HEK293 (cell line): ENCODE data around the gene FAM217B.

Experiments
- HOXA7 ChIP-seq: sonication (generic); formaldehyde crosslinking; IDR thresholded peaks from 2 replicates; pipeline ENCODE4 v1.8.1; 2022; ENCODE audit warnings: missing genetic modification reagents, borderline replicate concordance
- YY2 ChIP-seq: fragments of 450-650 bp; formaldehyde crosslinking; IDR thresholded peaks from 2 replicates; pipeline ENCODE4 v1.5.1; 2016; ENCODE audit warnings: missing biosample characterization, missing genetic modification characterization
- ZBTB1 ChIP-seq: fragments of 450-650 bp; formaldehyde crosslinking; IDR thresholded peaks from 2 replicates; pipeline ENCODE4 v1.5.1; 2016; ENCODE audit warnings: missing biosample characterization, missing genetic modification characterization
- ZBTB10 ChIP-seq: fragments of 450-650 bp; formaldehyde crosslinking; IDR thresholded peaks from 2 replicates; pipeline ENCODE4 v1.5.1; 2016; ENCODE audit warnings: missing biosample characterization, missing genetic modification characterization
- ZNF302 ChIP-seq: fragments of 450-650 bp; formaldehyde crosslinking; IDR thresholded peaks from 2 replicates; pipeline ENCODE4 v1.5.1; 2016; ENCODE audit warnings: missing biosample characterization, missing genetic modification characterization, low read depth
- ZNF626 ChIP-seq: fragments of 450-650 bp; sonication (Bioruptor Pico); formaldehyde crosslinking; IDR thresholded peaks from 2 replicates; pipeline ENCODE4 v1.5.1; 2018; ENCODE audit warnings: missing biosample characterization, missing genetic modification characterization, inconsistent platforms
- ZNF639 ChIP-seq: fragments of 450-650 bp; formaldehyde crosslinking; IDR thresholded peaks from 2 replicates; pipeline ENCODE4 v1.5.1; 2016; ENCODE audit warnings: missing biosample characterization, missing genetic modification characterization
- ZSCAN18 ChIP-seq: fragments of 450-650 bp; formaldehyde crosslinking; IDR thresholded peaks from 2 replicates; pipeline ENCODE4 v1.5.1; 2016; ENCODE audit warnings: missing biosample characterization, missing genetic modification characterization
- TF ChIP-seq, protein P1 (sequence below): fragments of 450-650 bp; formaldehyde crosslinking; IDR thresholded peaks from 2 replicates; pipeline ENCODE4 v1.5.1; 2016; ENCODE audit warnings: missing biosample characterization, missing genetic modification characterization
- TF ChIP-seq, protein P2 (sequence below): fragments of 450-650 bp; formaldehyde crosslinking; IDR thresholded peaks from 2 replicates; pipeline ENCODE4 v1.5.1; 2016; ENCODE audit warnings: missing biosample characterization, missing genetic modification characterization

DNA sequence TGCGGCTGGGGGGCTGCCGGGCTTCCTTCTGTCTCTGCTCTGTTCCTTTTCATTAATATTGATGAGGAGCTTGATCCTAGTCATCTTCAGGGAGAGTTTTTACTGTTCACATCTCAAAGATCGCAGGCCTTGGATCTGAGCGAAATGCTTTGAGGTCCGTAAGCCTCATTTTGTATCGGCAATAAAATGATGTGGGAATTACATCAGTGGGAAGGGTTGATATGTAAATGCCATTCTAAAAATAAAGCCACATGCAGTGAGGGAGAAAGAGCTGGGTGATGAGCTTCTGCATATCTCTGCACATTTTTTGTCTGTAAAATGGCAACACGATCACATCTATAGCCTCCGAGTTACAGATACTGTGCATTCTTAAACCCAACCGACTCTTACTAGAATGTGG lies 42.9 kb downstream of the FAM217B start:
- TF ChIP-seq, protein P1, sequence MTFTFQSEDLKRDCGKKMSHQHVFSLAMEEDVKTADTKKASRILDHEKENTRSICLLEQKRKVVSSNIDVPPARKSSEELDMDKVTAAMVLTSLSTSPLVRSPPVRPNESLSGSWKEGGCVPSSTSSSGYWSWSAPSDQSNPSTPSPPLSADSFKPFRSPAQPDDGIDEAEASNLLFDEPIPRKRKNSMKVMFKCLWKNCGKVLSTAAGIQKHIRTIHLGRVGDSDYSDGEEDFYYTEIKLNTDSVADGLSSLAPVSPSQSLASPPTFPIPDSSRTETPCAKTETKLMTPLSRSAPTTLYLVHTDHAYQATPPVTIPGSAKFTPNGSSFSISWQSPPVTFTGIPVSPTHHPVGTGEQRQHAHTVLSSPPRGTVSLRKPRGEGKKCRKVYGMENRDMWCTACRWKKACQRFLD = no peak
- TF ChIP-seq, protein P2, sequence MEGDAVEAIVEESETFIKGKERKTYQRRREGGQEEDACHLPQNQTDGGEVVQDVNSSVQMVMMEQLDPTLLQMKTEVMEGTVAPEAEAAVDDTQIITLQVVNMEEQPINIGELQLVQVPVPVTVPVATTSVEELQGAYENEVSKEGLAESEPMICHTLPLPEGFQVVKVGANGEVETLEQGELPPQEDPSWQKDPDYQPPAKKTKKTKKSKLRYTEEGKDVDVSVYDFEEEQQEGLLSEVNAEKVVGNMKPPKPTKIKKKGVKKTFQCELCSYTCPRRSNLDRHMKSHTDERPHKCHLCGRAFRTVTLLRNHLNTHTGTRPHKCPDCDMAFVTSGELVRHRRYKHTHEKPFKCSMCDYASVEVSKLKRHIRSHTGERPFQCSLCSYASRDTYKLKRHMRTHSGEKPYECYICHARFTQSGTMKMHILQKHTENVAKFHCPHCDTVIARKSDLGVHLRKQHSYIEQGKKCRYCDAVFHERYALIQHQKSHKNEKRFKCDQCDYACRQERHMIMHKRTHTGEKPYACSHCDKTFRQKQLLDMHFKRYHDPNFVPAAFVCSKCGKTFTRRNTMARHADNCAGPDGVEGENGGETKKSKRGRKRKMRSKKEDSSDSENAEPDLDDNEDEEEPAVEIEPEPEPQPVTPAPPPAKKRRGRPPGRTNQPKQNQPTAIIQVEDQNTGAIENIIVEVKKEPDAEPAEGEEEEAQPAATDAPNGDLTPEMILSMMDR (tag by site-specific recombination) = no peak
- TF ChIP-seq ZNF639 (tag by site-specific recombination) (no peak), ZBTB1 (no peak), HOXA7 (no peak), ZSCAN18 (tag by site-specific recombination) (no peak), YY2 (tag by site-specific recombination) (no peak), ZBTB10 (tag by site-specific recombination) (no peak), ZNF302 (no peak), ZNF626 (tag by site-specific recombination) (no peak)
